Transverse colon (tissue), 4 donors: ENCODE measurements around the gene ZIC4.

ENCODE experiments used
- POLR2A ChIP-seq: fragments of 450-650 bp; IDR thresholded peaks from one replicate; pipeline ENCODE4 v1.6.1; 2016; ENCODE audit warnings: antibody characterized with exemption, mild to moderate bottlenecking, moderate library complexity
- POLR2AphosphoS5 ChIP-seq, 3 donors: sonication (generic); formaldehyde crosslinking; IDR thresholded peaks; one replicate each; pipeline ENCODE4 v1.6.1; 2016; ENCODE audit warnings: antibody characterized with exemption in 3 of 3
- TF ChIP-seq, protein P1 (sequence below), 5 experiments: fragments of 200-600 bp in 3 of 5; fragments of 450-650 bp in 2 of 5; sonication (generic) in 3 of 5; IDR thresholded peaks; 1 replicate in 2 of 5; 2 replicates in 3 of 5; pipeline ENCODE4 v1.5.1; 2016 to 2017; ENCODE audit warnings: antibody characterized with exemption in 5 of 5, inconsistent platforms in 3 of 5, mild to moderate bottlenecking in 2 of 5, moderate library complexity in 1 of 5

DNA sequence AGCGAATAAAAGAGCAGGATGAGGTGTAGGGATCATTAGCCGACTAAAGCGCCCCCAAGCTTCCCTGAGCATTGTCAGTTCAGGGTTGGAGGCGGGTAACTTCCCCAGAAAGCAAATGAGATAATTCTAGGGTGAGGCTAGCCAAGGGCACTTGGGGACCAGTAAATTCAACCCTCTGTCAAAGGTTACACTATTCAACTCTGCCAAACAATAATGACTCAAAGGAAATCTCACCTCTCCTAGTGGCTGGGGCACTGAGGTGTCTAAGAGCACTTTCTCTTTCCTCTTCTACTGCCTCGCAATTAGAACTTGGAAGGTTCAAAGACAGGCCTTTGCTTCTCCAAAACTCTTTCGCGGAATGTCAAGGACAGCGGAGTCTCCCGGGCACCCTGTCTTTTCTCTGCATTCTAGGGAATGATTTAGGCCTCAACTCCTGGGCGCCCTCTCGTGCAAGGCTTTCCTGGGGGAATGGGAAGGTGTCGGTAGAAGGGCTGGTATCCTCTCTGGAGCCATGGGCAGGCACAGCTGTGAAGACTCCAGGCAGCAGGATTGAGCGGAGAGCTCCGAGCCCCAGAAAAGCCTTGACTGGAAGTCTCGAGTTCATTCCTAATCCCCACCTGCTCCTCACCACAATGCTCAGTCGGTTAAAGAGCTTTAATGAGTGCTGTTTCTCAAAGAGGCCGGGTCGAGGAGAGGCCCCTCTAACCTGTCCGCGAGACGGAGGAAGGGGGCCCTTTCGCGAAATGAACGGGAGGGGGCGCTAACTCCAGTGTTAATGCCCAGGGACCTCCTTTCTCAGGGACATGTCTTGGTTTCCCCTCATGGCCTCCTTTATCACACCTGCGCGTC, 21.9 kb downstream of the ZIC4 start:
- TF ChIP-seq POLR2A, result no peak
- TF ChIP-seq, protein P1, sequence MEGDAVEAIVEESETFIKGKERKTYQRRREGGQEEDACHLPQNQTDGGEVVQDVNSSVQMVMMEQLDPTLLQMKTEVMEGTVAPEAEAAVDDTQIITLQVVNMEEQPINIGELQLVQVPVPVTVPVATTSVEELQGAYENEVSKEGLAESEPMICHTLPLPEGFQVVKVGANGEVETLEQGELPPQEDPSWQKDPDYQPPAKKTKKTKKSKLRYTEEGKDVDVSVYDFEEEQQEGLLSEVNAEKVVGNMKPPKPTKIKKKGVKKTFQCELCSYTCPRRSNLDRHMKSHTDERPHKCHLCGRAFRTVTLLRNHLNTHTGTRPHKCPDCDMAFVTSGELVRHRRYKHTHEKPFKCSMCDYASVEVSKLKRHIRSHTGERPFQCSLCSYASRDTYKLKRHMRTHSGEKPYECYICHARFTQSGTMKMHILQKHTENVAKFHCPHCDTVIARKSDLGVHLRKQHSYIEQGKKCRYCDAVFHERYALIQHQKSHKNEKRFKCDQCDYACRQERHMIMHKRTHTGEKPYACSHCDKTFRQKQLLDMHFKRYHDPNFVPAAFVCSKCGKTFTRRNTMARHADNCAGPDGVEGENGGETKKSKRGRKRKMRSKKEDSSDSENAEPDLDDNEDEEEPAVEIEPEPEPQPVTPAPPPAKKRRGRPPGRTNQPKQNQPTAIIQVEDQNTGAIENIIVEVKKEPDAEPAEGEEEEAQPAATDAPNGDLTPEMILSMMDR (IDR thresholded peaks at IDR 0.05), result peak in 1 of 5 experiments; percentile 12
- no peak for TF ChIP-seq POLR2AphosphoS5 (IDR thresholded peaks at IDR 0.05)
